ENCODE data around the gene GGA3.

Gene GGA3

GRCh38 chr17:75237100-75238014 is 24.0 kb downstream of the GGA3 start:
- 94% methylated on average over 9 of the region's 12 CpGs for WGBS (ENCODE audit: insufficient coverage)
- CTCF ChIA-PET = interaction anchor here (0.9 to 7.5 kb wide), 15 partner anchors 7 to 276 kb away, joined by 3 to 50 read pairs (median 4); partner anchors contain the start of genes GGA3, MIF4GD and MRPS7

GRCh38 chr17:75232786-75233185 is 28.6 kb downstream of the GGA3 start:
- WGBS (ENCODE audit: insufficient coverage) = 94% methylated on average over 13 of the region's 13 CpGs
- Histone ChIP-seq H3K4me3 (ENCODE audit: control insufficient read depth in 1 of 7, extremely low read depth in 1 of 7, insufficient read depth in 4 of 7, low read depth in 2 of 7, low read length in 6 of 7) (no peak overlapping the region), H3K9me3 (ENCODE audit: control extremely low read depth in 1 of 5, control insufficient read depth in 4 of 5, insufficient read depth in 2 of 5, low read depth in 1 of 5, low read length in 4 of 5) (no peaks in the 10 kb centered on the region), H3K36me3 (ENCODE audit: control insufficient read depth in 4 of 4, insufficient read depth in 4 of 4, low read length in 3 of 4) (peaks cover 22 to 86% (median 67%) of the 10 kb centered on the region in 4 experiments), H3K27me3 (replicated peaks in 2 of 5; ENCODE audit: control insufficient read depth in 4 of 5, insufficient read depth in 5 of 5, low read length in 4 of 5) (no peaks in the 10 kb centered on the region), H3K27ac (ENCODE audit: insufficient read depth in 1 of 2, low read depth in 1 of 2, low read length in 2 of 2, poor library complexity in 1 of 2, severe bottlenecking in 2 of 2) (no peak overlapping the region), H3K4me1 (ENCODE audit: control extremely low read depth in 1 of 4, control insufficient read depth in 4 of 4, insufficient read depth in 4 of 4, low read length in 3 of 4) (no peaks in the 10 kb centered on the region)
- DNase-seq = no peak
- ChIA-PET POLR2A (no interaction called here), CTCF (interaction anchor here (0.6 to 5.1 kb wide), 5 partner anchors 8 to 34 kb away, joined by 3 to 50 read pairs (median 5); no protein-coding TSS in a partner anchor)

More at GRCh38 chr17:75237100-75238014, 24.0 kb downstream of the GGA3 start:
- H3K27ac ChIP-seq (ENCODE audit: insufficient read depth in 1 of 2, low read depth in 1 of 2, low read length in 2 of 2, poor library complexity in 1 of 2, severe bottlenecking in 2 of 2) = no peak overlapping the region
- no peaks in the 10 kb centered on the region for H3K4me1 ChIP-seq (ENCODE audit: control extremely low read depth in 1 of 4, control insufficient read depth in 4 of 4, insufficient read depth in 4 of 4, low read length in 3 of 4)
- POLR2A ChIA-PET = interaction anchor here (0.5 to 0.6 kb wide), 3 partner anchors 14 to 24 kb away, joined by 3 to 6 read pairs (median 3); partner anchors contain the start of genes GGA3 and MRPS7
- no peaks in the 10 kb centered on the region for H3K9me3 ChIP-seq (ENCODE audit: control extremely low read depth in 1 of 5, control insufficient read depth in 4 of 5, insufficient read depth in 2 of 5, low read depth in 1 of 5, low read length in 4 of 5)
- no peak for DNase-seq
- H3K4me3 ChIP-seq (ENCODE audit: control insufficient read depth in 1 of 7, extremely low read depth in 1 of 7, insufficient read depth in 4 of 7, low read depth in 2 of 7, low read length in 6 of 7) = no peak overlapping the region
- H3K27me3 ChIP-seq (replicated peaks in 2 of 5; ENCODE audit: control insufficient read depth in 4 of 5, insufficient read depth in 5 of 5, low read length in 4 of 5) = no peaks in the 10 kb centered on the region
- H3K36me3 ChIP-seq (ENCODE audit: control insufficient read depth in 4 of 4, insufficient read depth in 4 of 4, low read length in 3 of 4) = peaks cover 17 to 90% (median 69%) of the 10 kb centered on the region in 4 experiments

- POLR2A ChIA-PET = no interaction called here
- Histone ChIP-seq H3K4me1 (ENCODE audit: control extremely low read depth in 1 of 4, control insufficient read depth in 4 of 4, insufficient read depth in 4 of 4, low read length in 3 of 4) (no peaks in the 10 kb centered on the region), H3K27me3 (replicated peaks in 2 of 5; ENCODE audit: control insufficient read depth in 4 of 5, insufficient read depth in 5 of 5, low read length in 4 of 5) (no peaks in the 10 kb centered on the region), H3K27ac (ENCODE audit: insufficient read depth in 1 of 2, low read depth in 1 of 2, low read length in 2 of 2, poor library complexity in 1 of 2, severe bottlenecking in 2 of 2) (no peak overlapping the region), H3K36me3 (ENCODE audit: control insufficient read depth in 4 of 4, insufficient read depth in 4 of 4, low read length in 3 of 4) (peaks cover 20 to 81% (median 60%) of the 10 kb centered on the region in 4 experiments), H3K4me3 (ENCODE audit: control insufficient read depth in 1 of 7, extremely low read depth in 1 of 7, insufficient read depth in 4 of 7, low read depth in 2 of 7, low read length in 6 of 7) (no peak overlapping the region), H3K9me3 (ENCODE audit: control extremely low read depth in 1 of 5, control insufficient read depth in 4 of 5, insufficient read depth in 2 of 5, low read depth in 1 of 5, low read length in 4 of 5) (no peaks in the 10 kb centered on the region)
- DNase-seq = no peak
- CTCF ChIA-PET = interaction anchor here (0.6 to 5.1 kb wide), 7 partner anchors 9 to 120 kb away, joined by 3 to 50 read pairs (median 4); no protein-coding TSS in a partner anchor
- 99% methylated on average over 12 of the region's 18 CpGs for WGBS (ENCODE audit: insufficient coverage)
These were observed 29.5 kb downstream of the GGA3 start for GRCh38 chr17:75231741-75232464.

GRCh38 chr17:75231071-75231470 is 30.3 kb downstream of the GGA3 start:
- CTCF ChIA-PET = interaction anchor here (1.5 to 5.1 kb wide), 5 partner anchors 10 to 270 kb away, joined by 3 to 50 read pairs (median 4); no protein-coding TSS in a partner anchor
- H3K27me3 ChIP-seq (replicated peaks in 2 of 5; ENCODE audit: control insufficient read depth in 4 of 5, insufficient read depth in 5 of 5, low read length in 4 of 5) = no peaks in the 10 kb centered on the region
- H3K9me3 ChIP-seq (ENCODE audit: control extremely low read depth in 1 of 5, control insufficient read depth in 4 of 5, insufficient read depth in 2 of 5, low read depth in 1 of 5, low read length in 4 of 5) = no peaks in the 10 kb centered on the region
- no peak overlapping the region for H3K4me3 ChIP-seq (ENCODE audit: control insufficient read depth in 1 of 7, extremely low read depth in 1 of 7, insufficient read depth in 4 of 7, low read depth in 2 of 7, low read length in 6 of 7)
- no peaks in the 10 kb centered on the region for H3K4me1 ChIP-seq (ENCODE audit: control extremely low read depth in 1 of 4, control insufficient read depth in 4 of 4, insufficient read depth in 4 of 4, low read length in 3 of 4)
- POLR2A ChIA-PET = no interaction called here
- H3K36me3 ChIP-seq (ENCODE audit: control insufficient read depth in 4 of 4, insufficient read depth in 4 of 4, low read length in 3 of 4) = peaks cover 23 to 81% (median 64%) of the 10 kb centered on the region in 4 experiments
- peak overlapping the region in 1 of 2 experiments; percentile 6 for H3K27ac ChIP-seq (ENCODE audit: insufficient read depth in 1 of 2, low read depth in 1 of 2, low read length in 2 of 2, poor library complexity in 1 of 2, severe bottlenecking in 2 of 2)
- no peak for DNase-seq
- WGBS (ENCODE audit: insufficient coverage) = 98% methylated on average over 6 of the region's 8 CpGs

GRCh38 chr17:75228847-75229246 is 32.6 kb downstream of the GGA3 start:
- WGBS (ENCODE audit: insufficient coverage) = 61% methylated on average over 2 of the region's 4 CpGs
- H3K27ac ChIP-seq (ENCODE audit: insufficient read depth in 1 of 2, low read depth in 1 of 2, low read length in 2 of 2, poor library complexity in 1 of 2, severe bottlenecking in 2 of 2) = no peak overlapping the region

GRCh38 chr17:75228305-75228704 is 33.1 kb downstream of the GGA3 start:
- peaks cover 22 to 80% (median 62%) of the 10 kb centered on the region in 4 experiments for H3K36me3 ChIP-seq (ENCODE audit: control insufficient read depth in 4 of 4, insufficient read depth in 4 of 4, low read length in 3 of 4)
- 60% methylated on average over 1 of the region's 2 CpGs for WGBS (ENCODE audit: insufficient coverage)
- POLR2A ChIA-PET = no interaction called here

More at GRCh38 chr17:75228847-75229246, 32.6 kb downstream of the GGA3 start:
- ChIA-PET POLR2A (no interaction called here), CTCF (interaction anchor here (0.6 to 5.1 kb wide), 5 partner anchors 8 to 169 kb away, joined by 3 to 50 read pairs (median 3); no protein-coding TSS in a partner anchor)
- no peaks in the 10 kb centered on the region for H3K4me1 ChIP-seq (ENCODE audit: control extremely low read depth in 1 of 4, control insufficient read depth in 4 of 4, insufficient read depth in 4 of 4, low read length in 3 of 4)
- no peaks in the 10 kb centered on the region for H3K9me3 ChIP-seq (ENCODE audit: control extremely low read depth in 1 of 5, control insufficient read depth in 4 of 5, insufficient read depth in 2 of 5, low read depth in 1 of 5, low read length in 4 of 5)
- H3K27me3 ChIP-seq (replicated peaks in 2 of 5; ENCODE audit: control insufficient read depth in 4 of 5, insufficient read depth in 5 of 5, low read length in 4 of 5) = no peaks in the 10 kb centered on the region
- H3K36me3 ChIP-seq (ENCODE audit: control insufficient read depth in 4 of 4, insufficient read depth in 4 of 4, low read length in 3 of 4) = peaks cover 20 to 80% (median 63%) of the 10 kb centered on the region in 4 experiments
- no peak for DNase-seq
- H3K4me3 ChIP-seq (ENCODE audit: control insufficient read depth in 1 of 7, extremely low read depth in 1 of 7, insufficient read depth in 4 of 7, low read depth in 2 of 7, low read length in 6 of 7) = no peak overlapping the region

More at GRCh38 chr17:75228305-75228704, 33.1 kb downstream of the GGA3 start:
- Histone ChIP-seq H3K4me1 (ENCODE audit: control extremely low read depth in 1 of 4, control insufficient read depth in 4 of 4, insufficient read depth in 4 of 4, low read length in 3 of 4) (no peaks in the 10 kb centered on the region), H3K27ac (ENCODE audit: insufficient read depth in 1 of 2, low read depth in 1 of 2, low read length in 2 of 2, poor library complexity in 1 of 2, severe bottlenecking in 2 of 2) (no peak overlapping the region), H3K9me3 (ENCODE audit: control extremely low read depth in 1 of 5, control insufficient read depth in 4 of 5, insufficient read depth in 2 of 5, low read depth in 1 of 5, low read length in 4 of 5) (no peaks in the 10 kb centered on the region), H3K27me3 (replicated peaks in 2 of 5; ENCODE audit: control insufficient read depth in 4 of 5, insufficient read depth in 5 of 5, low read length in 4 of 5) (no peaks in the 10 kb centered on the region), H3K4me3 (ENCODE audit: control insufficient read depth in 1 of 7, extremely low read depth in 1 of 7, insufficient read depth in 4 of 7, low read depth in 2 of 7, low read length in 6 of 7) (no peak overlapping the region)
- CTCF ChIA-PET = interaction anchor here (1.3 to 5.1 kb wide), 2 partner anchors 12 to 150 kb away, joined by 3 to 50 read pairs; no protein-coding TSS in a partner anchor
- no peak for DNase-seq

All from common myeloid progenitor, CD34-positive (primary cell).